Natural killer cell (primary cell): ENCODE measurements around the gene EPB41L4B. TPM values are rescaled to one million over a fixed set of nuclear protein-coding genes. Genes with fewer than 3 reads are reported as not detected.

Source experiments
- ATAC-seq, 3 donors: fragments of 150-1000 bp in 2 of 3; fragments of 200-7000 bp in 1 of 3; cut with Tn5 transposase; 1 replicate in 1 of 3; 2 replicates in 2 of 3; pipeline ENCODE4 v1.10.0; 2021; ENCODE audit warnings: mild to moderate bottlenecking in 2 of 3, moderate library complexity in 2 of 3
- DNase-seq, 2 donors: peaks; one replicate each; pipeline versions ENCODE4 v3.0.0 to v3.0.0-alpha.2; 2013 to 2021; ENCODE audit warnings: mixed read lengths in 1 of 2
- H3K27ac ChIP-seq: one replicate; pipeline ENCODE4 v1.5.1; 2013; ENCODE audit warnings: mild to moderate bottlenecking, low read length
- H3K27me3 ChIP-seq: one replicate; pipeline ENCODE4 v1.6.1; 2013; ENCODE audit warnings: low read length; ENCODE audit not compliant: control insufficient read depth, insufficient read depth
- H3K36me3 ChIP-seq: one replicate; pipeline ENCODE4 v1.6.1; 2013; ENCODE audit warnings: low read length; ENCODE audit not compliant: control insufficient read depth, insufficient read depth
- H3K4me1 ChIP-seq: one replicate; pipeline ENCODE4 v1.6.1; 2013; ENCODE audit warnings: low read length; ENCODE audit not compliant: control insufficient read depth, insufficient read depth
- H3K4me3 ChIP-seq: one replicate; pipeline ENCODE4 v1.5.1; 2013; ENCODE audit warnings: low read length
- H3K9me3 ChIP-seq: one replicate; pipeline ENCODE4 v1.6.1; 2013; ENCODE audit warnings: low read length; ENCODE audit not compliant: control insufficient read depth, insufficient read depth
- H3K27ac Mint-ChIP-seq, 2 donors: one replicate each; pipeline ENCODE4 v1.8.0; 2022; ENCODE audit warnings: mild to moderate bottlenecking in 2 of 2, mixed read lengths in 2 of 2, moderate library complexity in 1 of 2
- H3K27me3 Mint-ChIP-seq, 2 donors: one replicate each; pipeline ENCODE4 v1.8.0; 2022; ENCODE audit warnings: low read depth in 2 of 2, mixed read lengths in 2 of 2
- H3K36me3 Mint-ChIP-seq: one replicate; pipeline ENCODE4 v1.8.0; 2022; ENCODE audit warnings: mixed read lengths
- H3K4me1 Mint-ChIP-seq, 2 donors: one replicate each; pipeline ENCODE4 v1.8.0; 2022; ENCODE audit warnings: mixed read lengths in 2 of 2
- H3K4me3 Mint-ChIP-seq: one replicate; pipeline ENCODE4 v1.8.0; 2022; ENCODE audit warnings: mild to moderate bottlenecking, moderate library complexity, mixed read lengths
- H3K9me3 Mint-ChIP-seq, 2 donors: one replicate each; pipeline ENCODE4 v1.8.0; 2022; ENCODE audit warnings: mixed read lengths in 2 of 2
- CTCF ChIP-seq: fragments of 200-600 bp; IDR thresholded peaks from one replicate; pipeline ENCODE4 v1.8.0; 2022; ENCODE audit warnings: antibody characterized with exemption
- WGBS: methylation state at CpG from one replicate; pipeline ENCODE4 v1.1.7; 2013; ENCODE audit warnings: missing lambda C conversion rate; ENCODE audit not compliant: insufficient coverage; 5-methylcytosine and 5-hydroxymethylcytosine counted together
- intact Hi-C: fragments of 100-400 bp; cut with micrococcal nuclease; formaldehyde crosslinking; loops from one replicate; pipeline ENCODE4 v1.14.2; 2022
- total RNA-seq, 4 donors: library from RNA; stranded (reverse); fragments of 120-200 nt in 1 of 4; gene quantifications; one replicate each; pipeline versions ENCODE4 v1.2.3 to v1.2.4, GENCODE V29; 2013 to 2022

The EPB41L4B gene
- total RNA-seq, 3 donors from 2014 or later (not counting 1 experiment from before 2014, with no cell fraction given) = not detected

GRCh38 chr9:109316207-109316640, 4.6 kb downstream of the EPB41L4B start:
- Mint-ChIP-seq H3K9me3 (no peaks in the 10 kb centered on the region), H3K4me1 (peaks cover 4 to 10% of the 10 kb centered on the region in 2 donors), H3K27me3 (peaks cover 50 to 64% of the 10 kb centered on the region in 2 donors), H3K4me3 (no peak overlapping the region), H3K27ac (no peak overlapping the region), H3K36me3 (no peaks in the 10 kb centered on the region)
- Histone ChIP-seq H3K27me3 (peaks cover 12% of the 10 kb centered on the region), H3K4me3 (no peak overlapping the region), H3K4me1 (peaks cover 12% of the 10 kb centered on the region), H3K36me3 (no peaks in the 10 kb centered on the region), H3K27ac (no peak overlapping the region), H3K9me3 (no peaks in the 10 kb centered on the region)
- TF ChIP-seq CTCF = no peak
- DNase-seq = no peak
- ATAC-seq = no peak
- intact Hi-C loops = no loop called here
- 86% methylated on average over 12 of the region's 12 CpGs for WGBS

GRCh38 chr9:109315480-109316206, 5.2 kb downstream of the EPB41L4B start:
- no peak for DNase-seq
- 21% methylated on average over 6 of the region's 7 CpGs for WGBS
- H3K4me3 ChIP-seq = no peak overlapping the region
- H3K36me3 Mint-ChIP-seq = no peaks in the 10 kb centered on the region
- H3K27me3 Mint-ChIP-seq = peaks cover 48 to 65% of the 10 kb centered on the region in 2 donors
- no peak overlapping the region for H3K27ac ChIP-seq
- no peak for ATAC-seq
- H3K4me3 Mint-ChIP-seq = no peak overlapping the region
- H3K9me3 ChIP-seq = no peaks in the 10 kb centered on the region
- no peak for TF ChIP-seq CTCF
- H3K9me3 Mint-ChIP-seq = no peaks in the 10 kb centered on the region
- H3K4me1 ChIP-seq = peaks cover 8% of the 10 kb centered on the region
- peaks cover 10% of the 10 kb centered on the region for H3K27me3 ChIP-seq
- H3K27ac Mint-ChIP-seq = no peak overlapping the region
- H3K4me1 Mint-ChIP-seq = peaks cover 0 to 6% of the 10 kb centered on the region in 2 donors
- intact Hi-C loops = no loop called here
- no peaks in the 10 kb centered on the region for H3K36me3 ChIP-seq

- H3K4me3 Mint-ChIP-seq = no peak overlapping the region
- intact Hi-C loops = no loop called here
- no peaks in the 10 kb centered on the region for H3K9me3 Mint-ChIP-seq
- H3K27ac Mint-ChIP-seq = no peak overlapping the region
- H3K36me3 ChIP-seq = no peaks in the 10 kb centered on the region
- no peak for TF ChIP-seq CTCF
- H3K27me3 ChIP-seq = peaks cover 3% of the 10 kb centered on the region
- no peak overlapping the region for H3K4me3 ChIP-seq
- H3K27ac ChIP-seq = no peak overlapping the region
- no peaks in the 10 kb centered on the region for H3K9me3 ChIP-seq
- no peak for DNase-seq
- H3K27me3 Mint-ChIP-seq = peaks cover 48 to 75% of the 10 kb centered on the region in 2 donors
- no peaks in the 10 kb centered on the region for H3K36me3 Mint-ChIP-seq
- no peak for ATAC-seq
- H3K4me1 Mint-ChIP-seq = no peaks in the 10 kb centered on the region
- 57% methylated on average over 11 of the region's 13 CpGs for WGBS
- H3K4me1 ChIP-seq = no peaks in the 10 kb centered on the region
These were observed 6.8 kb downstream of the EPB41L4B start for GRCh38 chr9:109314011-109314531.
